Liver (tissue), 3 donors: ENCODE results near the gene CD63.

Experiments
- ATF3 ChIP-seq: IDR thresholded peaks from 2 replicates; pipeline ENCODE4 v1.6.1; 2016; ENCODE audit warnings: antibody characterized with exemption
- CTCF ChIP-seq: fragments of 150-350 bp; IDR thresholded peaks from 2 replicates; pipeline ENCODE4 v1.5.1; 2017; ENCODE audit warnings: improper control_type of control experiment, low read depth, low read length; ENCODE audit not compliant: missing input control
- GABPA ChIP-seq, 2 donors: IDR thresholded peaks in 1 of 2; conservative IDR thresholded peaks in 1 of 2; 2 replicates each; pipeline ENCODE4 v1.6.1; 2016; ENCODE audit warnings: antibody characterized with exemption in 2 of 2, mild to moderate bottlenecking in 1 of 2, moderate library complexity in 1 of 2
- JUND ChIP-seq, 2 donors: IDR thresholded peaks; 2 replicates each; pipeline ENCODE4 v1.6.1; 2016; ENCODE audit warnings: antibody characterized with exemption in 2 of 2
- NR2F2 ChIP-seq: IDR thresholded peaks from 2 replicates; pipeline ENCODE4 v1.6.1; 2016; ENCODE audit warnings: antibody characterized with exemption
- REST ChIP-seq: IDR thresholded peaks from 2 replicates; pipeline ENCODE4 v1.6.1; 2016; ENCODE audit warnings: antibody characterized with exemption, mild to moderate bottlenecking
- TAF1 ChIP-seq: conservative IDR thresholded peaks from 2 replicates; pipeline ENCODE4 v1.6.1; 2016; ENCODE audit warnings: antibody characterized with exemption, mild to moderate bottlenecking
- donor health status: healthy.
- donor health status: healthy.

- TF ChIP-seq CTCF (peak; percentile 6), ATF3 (no peak), JUND (IDR thresholded peaks at IDR 0.05) (peak; percentile 9 to 57), GABPA (IDR thresholded peaks at IDR 0.05 in 1 of 2, conservative IDR thresholded peaks at IDR 0.05 in 1 of 2) (peak in 1 of 2 donors; percentile 78), TAF1 (no peak), NR2F2 (peak; percentile 73), REST (no peak)
These were observed 12.8 kb downstream of the CD63 start, which contains the start of gene BLOC1S1 for GRCh38 chr12:55715833-55716581.
